Body of pancreas (tissue), 4 donors: ENCODE results near the gene GMDS. TPM values are rescaled to one million over a fixed set of nuclear protein-coding genes. Genes with fewer than 3 reads are reported as not detected.

Source experiments
- ATAC-seq: fragments of 150-250 bp; one replicate; pipeline ENCODE4 v1.9.1; 2016
- DNase-seq, 4 donors: peaks; one replicate each; pipeline ENCODE4 v3.0.0-alpha.2; 2019
- H3K27ac ChIP-seq, 4 donors: fragments of 200-600 bp; sonication (generic); 1 replicate in 3 of 4; 2 replicates in 1 of 4; pipeline versions ENCODE4 v1.5.1 to v1.6.1; 2016 to 2019; ENCODE audit warnings: mild to moderate bottlenecking in 1 of 4, mixed read lengths in 1 of 4, moderate library complexity in 1 of 4
- H3K27me3 ChIP-seq, 2 donors: fragments of 200-600 bp; sonication (generic); one replicate each; pipeline ENCODE4 v1.6.0; 2016; ENCODE audit warnings: mild to moderate bottlenecking in 1 of 2
- H3K36me3 ChIP-seq, 2 donors: fragments of 200-600 bp; sonication (generic); replicated peaks in 1 of 2; 2 replicates each; pipeline ENCODE4 v1.5.1; 2016; ENCODE audit warnings: low read depth in 2 of 2; ENCODE audit not compliant: insufficient read depth in 1 of 2
- H3K4me1 ChIP-seq: fragments of 200-600 bp; sonication (generic); one replicate; pipeline ENCODE4 v1.6.0; 2016
- H3K4me3 ChIP-seq, 2 donors: fragments of 200-600 bp; sonication (generic); 1 replicate in 1 of 2; 2 replicates in 1 of 2; pipeline ENCODE4 v1.5.1; 2016 to 2019
- H3K9me3 ChIP-seq, 3 donors: fragments of 200-600 bp; sonication (generic); 1 replicate in 2 of 3; 2 replicates in 1 of 3; pipeline ENCODE4 v1.5.1; 2016
- POLR2A ChIP-seq, 3 donors: fragments of 450-650 bp; IDR thresholded peaks; one replicate each; pipeline ENCODE4 v1.6.1; 2016; ENCODE audit warnings: antibody characterized with exemption in 3 of 3, mild to moderate bottlenecking in 2 of 3
- WGBS, 2 donors: methylation state at CpG; one replicate each; pipeline ENCODE4 v1.1.5; 2017; 5-methylcytosine and 5-hydroxymethylcytosine counted together
- intact Hi-C: fragments of 100-400 bp; cut with DNase I; formaldehyde crosslinking; loops from one replicate; pipeline ENCODE4 v1.15.1; 2023
- total RNA-seq, 2 donors: library from RNA; depleted of rRNA; stranded (reverse); fragments of >200 nt; gene quantifications; one replicate each; pipeline ENCODE4 v1.1.0, GENCODE V29; 2016
- TF ChIP-seq, protein P1 (sequence below), 7 experiments: fragments of 450-650 bp in 4 of 7; fragments of 200-600 bp in 3 of 7; sonication (generic) in 3 of 7; IDR thresholded peaks; one replicate each; pipeline ENCODE4 v1.5.1; 2016 to 2019; ENCODE audit warnings: antibody characterized with exemption in 7 of 7

Gene GMDS
- total RNA-seq, 2 donors from 2014 or later: 34.5 to 63.3 TPM

DNA sequence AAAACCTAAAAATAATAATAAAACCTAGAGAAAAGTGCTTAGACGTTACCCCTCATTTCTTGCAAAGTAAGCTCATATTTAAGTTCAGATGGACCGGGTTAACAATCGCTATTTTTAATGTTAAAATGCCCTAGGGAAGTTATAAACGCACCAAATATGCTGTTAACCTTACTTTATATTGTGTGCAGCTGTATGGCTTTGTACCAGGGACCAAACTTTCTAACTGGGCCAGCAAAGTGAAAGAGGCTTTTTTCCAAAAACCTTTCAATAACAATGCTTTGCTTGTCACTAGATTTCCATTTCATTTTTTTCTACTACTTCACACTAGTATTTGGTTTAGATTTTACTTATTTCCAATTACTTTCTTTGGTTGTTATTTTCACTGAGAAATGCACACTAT is 387.2 kb downstream of the GMDS start:
- no peak for TF ChIP-seq POLR2A (IDR thresholded peaks at IDR 0.05)
- TF ChIP-seq, protein P1, sequence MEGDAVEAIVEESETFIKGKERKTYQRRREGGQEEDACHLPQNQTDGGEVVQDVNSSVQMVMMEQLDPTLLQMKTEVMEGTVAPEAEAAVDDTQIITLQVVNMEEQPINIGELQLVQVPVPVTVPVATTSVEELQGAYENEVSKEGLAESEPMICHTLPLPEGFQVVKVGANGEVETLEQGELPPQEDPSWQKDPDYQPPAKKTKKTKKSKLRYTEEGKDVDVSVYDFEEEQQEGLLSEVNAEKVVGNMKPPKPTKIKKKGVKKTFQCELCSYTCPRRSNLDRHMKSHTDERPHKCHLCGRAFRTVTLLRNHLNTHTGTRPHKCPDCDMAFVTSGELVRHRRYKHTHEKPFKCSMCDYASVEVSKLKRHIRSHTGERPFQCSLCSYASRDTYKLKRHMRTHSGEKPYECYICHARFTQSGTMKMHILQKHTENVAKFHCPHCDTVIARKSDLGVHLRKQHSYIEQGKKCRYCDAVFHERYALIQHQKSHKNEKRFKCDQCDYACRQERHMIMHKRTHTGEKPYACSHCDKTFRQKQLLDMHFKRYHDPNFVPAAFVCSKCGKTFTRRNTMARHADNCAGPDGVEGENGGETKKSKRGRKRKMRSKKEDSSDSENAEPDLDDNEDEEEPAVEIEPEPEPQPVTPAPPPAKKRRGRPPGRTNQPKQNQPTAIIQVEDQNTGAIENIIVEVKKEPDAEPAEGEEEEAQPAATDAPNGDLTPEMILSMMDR (IDR thresholded peaks at IDR 0.05): no peak
- intact Hi-C loops: no loop called here
- no peak for ATAC-seq
- no peak overlapping the region for H3K4me3 ChIP-seq
- no peaks in the 10 kb centered on the region for H3K4me1 ChIP-seq
- no peaks in the 10 kb centered on the region for H3K36me3 ChIP-seq
- H3K27ac ChIP-seq: no peak overlapping the region
- no peak for DNase-seq
- 85 to 90% methylated on average over 4 of the region's 4 CpGs for WGBS, 2 donors
- H3K27me3 ChIP-seq: no peaks in the 10 kb centered on the region
- no peaks in the 10 kb centered on the region for H3K9me3 ChIP-seq

DNA sequence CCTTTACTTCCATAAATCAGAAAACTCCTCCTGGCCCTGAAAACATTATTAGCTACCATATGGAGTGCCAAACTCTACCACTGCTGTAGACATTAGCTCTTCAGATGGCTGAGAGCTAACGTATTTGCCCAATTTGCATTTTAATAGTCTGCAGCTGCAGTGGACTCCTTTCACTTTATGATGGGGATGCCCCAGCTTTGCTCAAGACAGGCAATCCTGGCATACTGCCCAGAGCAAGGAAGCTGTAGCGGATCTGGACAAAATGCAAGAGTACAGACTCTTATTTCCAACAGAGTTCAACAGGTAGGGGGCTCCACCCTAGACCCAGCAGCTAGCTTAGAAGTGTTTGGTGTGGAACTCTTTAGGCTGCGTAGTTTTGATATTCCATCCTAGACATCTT is 389.0 kb downstream of the GMDS start:
- Histone ChIP-seq H3K9me3 (no peaks in the 10 kb centered on the region), H3K4me1 (no peaks in the 10 kb centered on the region), H3K27me3 (no peaks in the 10 kb centered on the region), H3K36me3 (no peaks in the 10 kb centered on the region), H3K4me3 (no peak overlapping the region), H3K27ac (no peak overlapping the region)
- ATAC-seq: no peak
- intact Hi-C loops: no loop called here
- TF ChIP-seq POLR2A (IDR thresholded peaks at IDR 0.05): no peak
- TF ChIP-seq, protein P1 (IDR thresholded peaks at IDR 0.05): no peak
- DNase-seq: no peak
- 83 to 89% methylated on average over 3 of the region's 3 CpGs for WGBS, 2 donors

DNA sequence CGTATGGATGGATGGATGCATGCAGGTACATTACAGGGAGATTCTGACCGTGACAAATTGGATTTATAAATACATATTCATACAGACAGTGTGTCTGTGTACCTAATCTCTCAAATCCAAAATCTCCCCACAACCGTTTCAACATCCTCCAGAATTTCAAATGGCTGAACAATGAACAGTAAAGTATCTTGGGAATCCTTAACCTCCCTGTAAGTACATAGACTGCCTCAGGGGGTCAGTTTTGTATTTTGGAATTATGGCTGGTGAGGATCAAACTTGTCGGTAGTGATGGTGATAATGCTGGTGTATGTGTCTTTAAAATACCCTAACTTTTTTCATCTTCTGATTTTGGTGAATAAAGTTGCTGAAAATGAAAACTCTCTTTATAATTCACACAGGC is 389.5 kb downstream of the GMDS start:
- H3K36me3 ChIP-seq: no peaks in the 10 kb centered on the region
- H3K4me1 ChIP-seq: peaks cover 4% of the 10 kb centered on the region
- H3K4me3 ChIP-seq: no peak overlapping the region
- H3K27ac ChIP-seq: no peak overlapping the region
- DNase-seq (no peak), ATAC-seq (no peak)
- H3K9me3 ChIP-seq: no peaks in the 10 kb centered on the region
- intact Hi-C loops: no loop called here
- TF ChIP-seq POLR2A (IDR thresholded peaks at IDR 0.05): no peak
- TF ChIP-seq, protein P1 (IDR thresholded peaks at IDR 0.05): no peak
- 77 to 90% methylated on average over 4 of the region's 4 CpGs for WGBS, 2 donors
- H3K27me3 ChIP-seq: no peaks in the 10 kb centered on the region

DNA sequence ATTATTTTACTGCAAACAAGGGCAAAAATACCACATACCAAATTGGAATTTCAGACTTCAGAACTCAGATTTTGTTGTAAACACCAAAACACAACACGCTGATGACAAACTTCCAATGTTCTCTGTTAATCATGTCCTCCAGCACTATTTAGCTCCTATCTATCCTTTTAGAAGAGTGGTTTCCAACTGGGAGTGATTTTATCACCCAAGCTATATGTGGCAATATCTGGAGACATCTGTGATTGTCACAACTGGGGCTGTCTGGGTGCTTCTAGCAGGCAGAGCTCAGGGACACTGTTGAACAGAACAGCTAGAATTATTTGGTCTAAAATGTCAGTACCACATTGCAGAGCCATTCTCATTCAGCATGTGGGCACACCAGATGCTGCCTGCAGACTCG is 391.1 kb downstream of the GMDS start:
- H3K9me3 ChIP-seq: no peaks in the 10 kb centered on the region
- no peaks in the 10 kb centered on the region for H3K36me3 ChIP-seq
- no peak for ATAC-seq
- H3K27ac ChIP-seq: no peak overlapping the region
- no peak overlapping the region for H3K4me3 ChIP-seq
- WGBS, 2 donors: 92 to 100% methylated on average over 2 of the region's 2 CpGs
- intact Hi-C loops: no loop called here
- no peaks in the 10 kb centered on the region for H3K27me3 ChIP-seq
- H3K4me1 ChIP-seq: peaks cover 18% of the 10 kb centered on the region
- DNase-seq: no peak
- TF ChIP-seq POLR2A (IDR thresholded peaks at IDR 0.05): no peak
- TF ChIP-seq, protein P1 (IDR thresholded peaks at IDR 0.05): no peak

GRCh38 chr6:1853761-1854160 is 391.6 kb downstream of the GMDS start:
- H3K27me3 ChIP-seq: no peaks in the 10 kb centered on the region
- no peak overlapping the region for H3K4me3 ChIP-seq
- H3K9me3 ChIP-seq: no peaks in the 10 kb centered on the region
- 59 to 63% methylated on average over 1 of the region's 1 CpG for WGBS, 2 donors
- no peak overlapping the region for H3K27ac ChIP-seq
- no peaks in the 10 kb centered on the region for H3K36me3 ChIP-seq
- intact Hi-C loops: no loop called here
- TF ChIP-seq, protein P1 (IDR thresholded peaks at IDR 0.05): no peak
- TF ChIP-seq POLR2A (IDR thresholded peaks at IDR 0.05): no peak
- no peak for DNase-seq
- no peak for ATAC-seq
- peaks cover 18% of the 10 kb centered on the region for H3K4me1 ChIP-seq
